SU-DHL-6 (cell line): ENCODE results near the gene AGAP6.
"Not testable (repeated sequence)": the region's sequence is repeated elsewhere in the genome, so short reads cannot be mapped to it uniquely, and the experiment has no call there.

ENCODE experiments used
- CTCF ChIP-seq: fragments of 200-600 bp; sonication (generic); IDR thresholded peaks from one replicate; pipeline ENCODE4 v1.5.1; 2017; ENCODE audit warnings: antibody characterized with exemption, mild to moderate bottlenecking, low read length, moderate library complexity; ENCODE audit not compliant: insufficient read depth, poor library complexity, severe bottlenecking
- EZH2phosphoT487 ChIP-seq: fragments of 200-600 bp; sonication (generic), shearing (Covaris generic); conservative IDR thresholded peaks from 2 replicates; pipeline ENCODE4 v1.6.1; 2018; ENCODE audit warnings: mild to moderate bottlenecking, antibody characterized with exemption, low read length, moderate library complexity, mixed read lengths

- TF ChIP-seq CTCF, EZH2phosphoT487: not testable (repeated sequence)
Observed at GRCh38 chr10:49942339-49942705, 45.9 kb upstream of the AGAP6 start.
